CD14-positive monocyte (primary cell): ENCODE data around the gene SCGB2A2. TPM values are rescaled to one million over a fixed set of nuclear protein-coding genes. Genes with fewer than 3 reads are reported as not detected.

Source experiments
- DNase-seq, 3 donors: peaks; one replicate each; pipeline ENCODE4 v3.0.0-alpha.2; 2011 to 2022
- H2AFZ ChIP-seq: 2 replicates; pipeline ENCODE4 v1.6.0; 2012; ENCODE audit warnings: mild to moderate bottlenecking, low read depth, low read length, inconsistent platforms; ENCODE audit not compliant: insufficient read depth, poor library complexity, severe bottlenecking
- H3K27ac ChIP-seq, 2 donors: 1 replicate in 1 of 2; 2 replicates in 1 of 2; pipeline ENCODE4 v1.5.1; 2012 to 2013; ENCODE audit warnings: low read length in 2 of 2, control low read depth in 1 of 2, inconsistent platforms in 1 of 2, low read depth in 1 of 2, mild to moderate bottlenecking in 1 of 2
- H3K27me3 ChIP-seq, 2 donors: one replicate each; pipeline versions ENCODE4 v1.6.0 to v1.6.1; 2011 to 2013; ENCODE audit warnings: low read length in 2 of 2; ENCODE audit not compliant: control insufficient read depth in 2 of 2, insufficient read depth in 2 of 2
- H3K36me3 ChIP-seq, 2 donors: replicated peaks in 1 of 2; 1 replicate in 1 of 2; 2 replicates in 1 of 2; pipeline versions ENCODE4 v1.5.1 to v1.6.1; 2012 to 2013; ENCODE audit warnings: low read length in 2 of 2, control low read depth in 1 of 2, inconsistent platforms in 1 of 2, mild to moderate bottlenecking in 1 of 2; ENCODE audit not compliant: insufficient read depth in 2 of 2, control insufficient read depth in 1 of 2
- H3K4me1 ChIP-seq, 2 donors: 1 replicate in 1 of 2; 2 replicates in 1 of 2; pipeline versions ENCODE4 v1.5.1 to v1.6.1; 2012 to 2013; ENCODE audit warnings: low read length in 2 of 2, control low read depth in 1 of 2, inconsistent platforms in 1 of 2, mild to moderate bottlenecking in 1 of 2, moderate library complexity in 1 of 2; ENCODE audit not compliant: insufficient read depth in 2 of 2, control insufficient read depth in 1 of 2
- H3K4me2 ChIP-seq: replicated peaks from 2 replicates; pipeline ENCODE3; 2012; ENCODE audit warnings: low read length, moderate library complexity, mild to moderate bottlenecking; ENCODE audit not compliant: poor library complexity, severe bottlenecking; ENCODE audit errors: extremely low read depth
- H3K4me3 ChIP-seq, 3 experiments: fragments of 200-600 bp in 1 of 3; sonication (generic) in 1 of 3; replicated peaks in 1 of 3; 1 replicate in 2 of 3; 2 replicates in 1 of 3; pipeline ENCODE4 v1.5.1; 2011 to 2013; ENCODE audit warnings: low read length in 3 of 3, mild to moderate bottlenecking in 3 of 3, control low read depth in 2 of 3, low read depth in 2 of 3, inconsistent platforms in 1 of 3, moderate library complexity in 1 of 3
- H3K79me2 ChIP-seq: 2 replicates; pipeline ENCODE4 v1.6.0; 2012; ENCODE audit warnings: mild to moderate bottlenecking, control low read depth, inconsistent platforms, low read length, moderate library complexity; ENCODE audit not compliant: insufficient read depth
- H3K9ac ChIP-seq: 2 replicates; pipeline ENCODE4 v1.6.0; 2017; ENCODE audit warnings: low read length, mild to moderate bottlenecking; ENCODE audit not compliant: insufficient read depth, poor library complexity, severe bottlenecking
- H3K9me3 ChIP-seq, 2 donors: replicated peaks in 1 of 2; 1 replicate in 1 of 2; 2 replicates in 1 of 2; pipeline versions ENCODE4 v1.5.1 to v1.6.1; 2012 to 2013; ENCODE audit warnings: low read length in 2 of 2, control low read depth in 1 of 2; ENCODE audit not compliant: control insufficient read depth in 1 of 2, insufficient read depth in 1 of 2
- H4K20me1 ChIP-seq: 2 replicates; pipeline ENCODE4 v1.6.0; 2012; ENCODE audit warnings: mild to moderate bottlenecking, low read length, control low read depth, moderate library complexity; ENCODE audit not compliant: insufficient read depth
- H3K27ac Mint-ChIP-seq, 7 donors: one replicate each; pipeline ENCODE4 v1.8.0; 2020; ENCODE audit warnings: mild to moderate bottlenecking in 7 of 7, mixed read lengths in 7 of 7, moderate library complexity in 6 of 7, inconsistent platforms in 2 of 7
- H3K27me3 Mint-ChIP-seq, 3 donors: one replicate each; pipeline ENCODE4 v1.8.0; 2021 to 2022; ENCODE audit warnings: low read depth in 3 of 3, mild to moderate bottlenecking in 3 of 3, mixed read lengths in 3 of 3, moderate library complexity in 3 of 3, inconsistent platforms in 1 of 3
- H3K36me3 Mint-ChIP-seq, 2 donors: one replicate each; pipeline ENCODE4 v1.8.0; 2020; ENCODE audit warnings: mixed read lengths in 2 of 2, inconsistent platforms in 1 of 2, mild to moderate bottlenecking in 1 of 2
- H3K4me1 Mint-ChIP-seq: one replicate; pipeline ENCODE4 v1.8.0; 2020; ENCODE audit warnings: mild to moderate bottlenecking, mixed read lengths
- H3K4me3 Mint-ChIP-seq, 2 donors: one replicate each; pipeline ENCODE4 v1.8.0; 2020; ENCODE audit warnings: mild to moderate bottlenecking in 2 of 2, mixed read lengths in 2 of 2, moderate library complexity in 1 of 2
- H3K9me3 Mint-ChIP-seq, 7 donors: one replicate each; pipeline ENCODE4 v1.8.0; 2020 to 2022; ENCODE audit warnings: mixed read lengths in 7 of 7, mild to moderate bottlenecking in 6 of 7, moderate library complexity in 6 of 7, inconsistent platforms in 2 of 7
- WGBS: methylation state at CpG from one replicate; pipeline ENCODE4 v1.1.5; 2013; ENCODE audit warnings: missing lambda C conversion rate; ENCODE audit not compliant: insufficient coverage; 5-methylcytosine and 5-hydroxymethylcytosine counted together
- intact Hi-C, 2 donors: fragments of 100-400 bp; cut with micrococcal nuclease; formaldehyde crosslinking; loops; one replicate each; pipeline versions ENCODE4 v1.15.0 to v1.15.1; 2023
- polyA minus RNA-seq: library from RNA; depleted of rRNA, polyadenylated mRNA; stranded (reverse); fragments of >200 nt; gene quantifications from 2 replicates; pipeline ENCODE4 v1.2.3, GENCODE V29; 2012
- polyA plus RNA-seq, 3 donors: library from polyadenylated mRNA; depleted of rRNA in 1 of 3; unstranded in 2 of 3; stranded (reverse) in 1 of 3; fragments of 300-500 nt in 2 of 3; fragments of >200 nt in 1 of 3; fragmentation: Illumina TruSeq in 2 of 3; gene quantifications; 1 replicate in 2 of 3; 2 replicates in 1 of 3; pipeline ENCODE4 v1.2.3, GENCODE V29; 2012 to 2021
- total RNA-seq, 12 experiments: library from RNA in 1 of 12; stranded (reverse) in 1 of 12; fragments of 120-200 nt in 1 of 12; gene quantifications; one replicate each; pipeline ENCODE4 v1.2.4 and lab custom pipeline; 2013 to 2026; ENCODE audit warnings: mixed read lengths in 6 of 12, inconsistent platforms in 1 of 12
- TF ChIP-seq, protein P1 (sequence below): fragments of 200-600 bp; IDR thresholded peaks from one replicate; pipeline ENCODE4 v1.8.0; 2022; ENCODE audit warnings: antibody characterized with exemption, mild to moderate bottlenecking

The SCGB2A2 gene
- not detected for total RNA-seq (2013)
- polyA plus RNA-seq (not detected), polyA minus RNA-seq (not detected in 2 replicates), total RNA-seq (lab: John Stamatoyannopoulos, UW) (0 to 1.2 (median 0) reads per million in 11 experiments)

DNA sequence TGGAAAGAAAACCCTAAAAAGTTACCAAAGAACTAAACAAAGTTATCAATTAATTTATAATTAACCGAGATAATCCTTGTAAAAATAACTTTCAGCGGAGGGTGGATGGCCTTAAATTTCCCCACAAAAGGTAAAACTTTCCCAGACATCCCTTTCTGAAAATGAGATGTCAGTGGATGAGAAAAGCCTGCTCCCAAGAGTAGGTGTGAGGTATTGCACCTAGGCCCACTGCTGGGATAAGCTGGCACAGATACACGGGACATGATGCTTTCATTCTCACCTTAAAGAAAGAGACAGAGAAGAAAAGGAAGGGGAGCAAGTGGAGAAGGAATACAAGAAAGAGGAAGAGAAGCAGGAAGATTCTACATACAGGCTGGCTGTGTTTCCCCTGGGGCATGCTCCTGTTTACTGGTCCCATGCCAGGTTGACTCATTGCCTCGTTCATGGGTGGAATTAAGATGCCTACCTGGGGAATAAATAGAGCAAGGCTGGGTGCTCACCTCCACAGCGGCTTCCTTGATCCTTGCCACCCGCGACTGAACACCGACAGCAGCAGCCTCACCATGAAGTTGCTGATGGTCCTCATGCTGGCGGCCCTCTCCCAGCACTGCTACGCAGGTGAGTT lies at the start of gene SCGB2A2:
TSS of gene SCGB2A2 (plus strand) at position 505 of the 625 bp plus-strand sequence. CDS start at position 564, 59 bp downstream.
- Mint-ChIP-seq H3K27ac (no peak within 1 kb of the TSS), H3K4me3 (no peak within 1 kb of the TSS), H3K4me1 (no peaks in the 10 kb centered on the region), H3K27me3 (peaks cover 5 to 12% (median 11%) of the 10 kb centered on the region in 3 donors), H3K36me3 (no peaks in the 10 kb centered on the region), H3K9me3 (no peaks in the 10 kb centered on the region)
- WGBS, result 100% methylated on average over 1 of the region's 10 CpGs
- intact Hi-C loops, result no loop called here
- Histone ChIP-seq H3K27ac (no peak within 1 kb of the TSS), H3K27me3 (peaks cover 3 to 8% of the 10 kb centered on the region in 2 donors), H3K4me1 (no peaks in the 10 kb centered on the region), H3K36me3 (no peaks in the 10 kb centered on the region), H3K79me2 (no peaks in the 10 kb centered on the region), H4K20me1 (no peaks in the 10 kb centered on the region), H3K9me3 (no peaks in the 10 kb centered on the region), H2AFZ (no peak within 1 kb of the TSS), H3K4me3 (no peak within 1 kb of the TSS), H3K4me2 (no peak within 1 kb of the TSS), H3K9ac (no peak within 1 kb of the TSS)
- DNase-seq, result no peak
- TF ChIP-seq, protein P1, sequence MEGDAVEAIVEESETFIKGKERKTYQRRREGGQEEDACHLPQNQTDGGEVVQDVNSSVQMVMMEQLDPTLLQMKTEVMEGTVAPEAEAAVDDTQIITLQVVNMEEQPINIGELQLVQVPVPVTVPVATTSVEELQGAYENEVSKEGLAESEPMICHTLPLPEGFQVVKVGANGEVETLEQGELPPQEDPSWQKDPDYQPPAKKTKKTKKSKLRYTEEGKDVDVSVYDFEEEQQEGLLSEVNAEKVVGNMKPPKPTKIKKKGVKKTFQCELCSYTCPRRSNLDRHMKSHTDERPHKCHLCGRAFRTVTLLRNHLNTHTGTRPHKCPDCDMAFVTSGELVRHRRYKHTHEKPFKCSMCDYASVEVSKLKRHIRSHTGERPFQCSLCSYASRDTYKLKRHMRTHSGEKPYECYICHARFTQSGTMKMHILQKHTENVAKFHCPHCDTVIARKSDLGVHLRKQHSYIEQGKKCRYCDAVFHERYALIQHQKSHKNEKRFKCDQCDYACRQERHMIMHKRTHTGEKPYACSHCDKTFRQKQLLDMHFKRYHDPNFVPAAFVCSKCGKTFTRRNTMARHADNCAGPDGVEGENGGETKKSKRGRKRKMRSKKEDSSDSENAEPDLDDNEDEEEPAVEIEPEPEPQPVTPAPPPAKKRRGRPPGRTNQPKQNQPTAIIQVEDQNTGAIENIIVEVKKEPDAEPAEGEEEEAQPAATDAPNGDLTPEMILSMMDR, result no peak

DNA sequence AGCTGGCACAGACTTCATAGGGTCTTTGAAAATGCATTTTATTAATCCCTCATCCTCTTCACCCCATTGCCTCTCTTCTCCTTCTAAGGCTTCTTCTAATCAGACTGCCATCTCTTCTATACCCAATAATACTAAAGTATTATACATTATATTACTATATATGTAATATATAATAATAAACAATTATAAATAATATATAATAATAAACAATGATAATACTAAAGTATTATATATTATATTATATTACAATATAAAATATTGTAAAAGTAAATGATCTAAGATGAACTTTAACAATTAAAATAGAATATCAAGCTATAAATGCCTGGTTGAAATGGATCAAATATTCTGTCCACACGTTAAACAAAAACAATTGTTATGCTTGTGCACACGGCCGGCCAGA lies 48.5 kb upstream of the SCGB2A2 start:
- no peaks in the 10 kb centered on the region for H3K36me3 Mint-ChIP-seq
- Histone ChIP-seq H3K9ac (no peak overlapping the region), H3K27me3 (peaks cover 0 to 2% of the 10 kb centered on the region in 2 donors), H3K4me2 (no peak overlapping the region), H3K79me2 (no peaks in the 10 kb centered on the region), H3K9me3 (peaks cover 18 to 40% of the 10 kb centered on the region in 2 donors), H3K4me3 (no peak overlapping the region), H3K4me1 (no peaks in the 10 kb centered on the region), H3K27ac (no peak overlapping the region), H3K36me3 (no peaks in the 10 kb centered on the region), H2AFZ (no peak overlapping the region), H4K20me1 (no peaks in the 10 kb centered on the region)
- intact Hi-C loops, result no loop called here
- peaks cover 24 to 40% (median 37%) of the 10 kb centered on the region in 7 donors for H3K9me3 Mint-ChIP-seq
- H3K4me3 Mint-ChIP-seq, result no peak overlapping the region
- DNase-seq, result no peak
- WGBS, result 100% methylated on average over 2 of the region's 3 CpGs
- TF ChIP-seq, protein P1, result no peak
- H3K4me1 Mint-ChIP-seq, result no peaks in the 10 kb centered on the region
- peaks cover 2 to 8% (median 7%) of the 10 kb centered on the region in 3 donors for H3K27me3 Mint-ChIP-seq
- H3K27ac Mint-ChIP-seq, result no peak overlapping the region
